Osteoblast (primary cell): Measurements from ENCODE around the gene CCBE1. TPM values are rescaled to one million over a fixed set of nuclear protein-coding genes. Genes with fewer than 3 reads are reported as not detected.

Source experiments
- DNase-seq: peaks from one replicate; pipeline ENCODE4 v3.0.0; 2011; ENCODE audit warnings: low spot score, mixed read lengths; ENCODE audit not compliant: insufficient read length; ENCODE audit errors: missing footprints
- H2AFZ ChIP-seq: 2 replicates; pipeline ENCODE4 v1.6.0; 2011; ENCODE audit warnings: mild to moderate bottlenecking, low read length
- H3K27ac ChIP-seq: 2 replicates; pipeline ENCODE4 v1.5.1; 2011; ENCODE audit warnings: mild to moderate bottlenecking, low read depth, low read length, moderate library complexity
- H3K27me3 ChIP-seq: 2 replicates; pipeline ENCODE4 v1.6.0; 2012; ENCODE audit warnings: mild to moderate bottlenecking, control low read depth, inconsistent platforms, low read length, moderate library complexity; ENCODE audit not compliant: insufficient read depth
- H3K36me3 ChIP-seq: 2 replicates; pipeline ENCODE4 v1.5.1; 2011; ENCODE audit warnings: mild to moderate bottlenecking, low read length, control low read depth, moderate library complexity; ENCODE audit not compliant: insufficient read depth
- H3K4me1 ChIP-seq: 2 replicates; pipeline ENCODE4 v1.5.1; 2011; ENCODE audit warnings: mild to moderate bottlenecking, low read length, control low read depth, moderate library complexity; ENCODE audit not compliant: insufficient read depth
- H3K4me2 ChIP-seq: 2 replicates; pipeline ENCODE4 v1.6.0; 2011; ENCODE audit warnings: mild to moderate bottlenecking, low read length; ENCODE audit not compliant: insufficient read depth
- H3K4me3 ChIP-seq: fragments of 200-600 bp; sonication (generic); 3 replicates; pipeline ENCODE4 v1.5.1; 2012; ENCODE audit warnings: mild to moderate bottlenecking, low read length, inconsistent platforms; ENCODE audit not compliant: insufficient read depth
- H3K79me2 ChIP-seq: 2 replicates; pipeline ENCODE4 v1.6.0; 2012; ENCODE audit warnings: mild to moderate bottlenecking, low read length, control low read depth, inconsistent platforms; ENCODE audit not compliant: insufficient read depth
- H3K9me3 ChIP-seq: 2 replicates; pipeline ENCODE4 v1.5.1; 2011; ENCODE audit warnings: low read depth, low read length, control low read depth
- H4K20me1 ChIP-seq: 2 replicates; pipeline ENCODE4 v1.6.0; 2012; ENCODE audit warnings: mild to moderate bottlenecking, low read length, control low read depth; ENCODE audit not compliant: insufficient read depth
- CTCF ChIP-seq: IDR thresholded peaks from 2 replicates; pipeline ENCODE4 v1.5.1; 2011; ENCODE audit warnings: mild to moderate bottlenecking, low read depth, low read length, moderate library complexity; ENCODE audit errors: extremely low read depth
- total RNA-seq: library from RNA; depleted of rRNA; stranded (reverse); fragments of >200 nt; gene quantifications from 2 replicates; pipeline ENCODE4 v1.2.3, GENCODE V29; 2012

Gene CCBE1
- total RNA-seq, 1 donor: 51.4 TPM

DNA sequence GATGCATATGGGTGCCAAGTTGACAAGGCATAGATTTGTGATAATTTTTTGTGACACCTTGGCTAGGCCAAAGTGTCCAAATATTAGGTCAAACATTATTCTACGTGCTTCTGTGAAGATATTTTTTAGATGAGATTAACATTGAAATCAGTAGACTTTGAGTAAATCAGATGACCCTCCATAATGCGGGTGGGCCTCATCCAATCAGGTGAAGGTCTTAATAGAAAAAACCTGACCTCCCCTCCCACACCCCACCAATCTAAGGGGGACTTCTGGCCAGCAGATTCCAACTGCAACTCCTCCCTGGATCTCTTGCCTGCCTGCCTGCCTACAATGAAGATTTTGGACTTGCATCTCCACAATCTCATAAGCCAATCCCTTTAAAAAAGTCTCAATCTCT lies 219.4 kb downstream of the CCBE1 start:
- Histone ChIP-seq H3K27me3 (no peaks in the 10 kb centered on the region), H3K36me3 (no peaks in the 10 kb centered on the region), H3K79me2 (peaks cover 30% of the 10 kb centered on the region), H3K4me1 (no peaks in the 10 kb centered on the region), H2AFZ (no peak overlapping the region), H3K27ac (no peak overlapping the region), H3K4me2 (no peak overlapping the region), H3K9me3 (no peaks in the 10 kb centered on the region), H3K4me3 (no peak overlapping the region), H4K20me1 (peaks cover 4% of the 10 kb centered on the region)
- no peak for TF ChIP-seq CTCF
- DNase-seq: no peak

DNA sequence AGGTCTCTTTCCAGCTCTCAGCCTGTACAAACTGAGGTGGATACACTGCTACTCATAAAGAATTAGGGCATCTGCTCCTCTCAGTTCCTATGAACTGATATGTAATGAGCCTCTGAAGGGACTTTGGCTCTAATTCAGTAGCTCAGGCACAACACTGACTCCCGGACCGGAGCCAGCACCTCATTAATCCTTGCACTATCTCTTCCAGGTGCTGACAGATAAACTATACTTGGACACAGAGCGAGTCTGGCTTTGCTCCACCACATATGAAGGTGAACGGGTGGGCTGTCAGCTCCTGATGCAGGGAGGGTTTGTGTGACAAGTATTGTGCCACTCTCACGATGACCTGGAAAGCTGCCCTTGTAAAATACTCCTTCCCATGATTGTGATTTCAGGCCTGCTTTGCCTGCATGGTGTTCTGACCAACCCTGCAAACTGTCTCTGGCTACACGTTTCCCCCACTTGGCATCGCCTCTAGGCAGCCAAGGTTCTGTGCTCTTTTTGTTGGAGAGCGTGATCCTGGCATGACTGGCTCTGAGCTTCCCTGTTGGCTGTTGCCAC lies 226.6 kb downstream of the CCBE1 start:
- no peaks in the 10 kb centered on the region for H3K27me3 ChIP-seq
- no peak overlapping the region for H3K27ac ChIP-seq
- H3K4me3 ChIP-seq: no peak overlapping the region
- peaks cover 20% of the 10 kb centered on the region for H3K36me3 ChIP-seq
- H3K9me3 ChIP-seq: no peaks in the 10 kb centered on the region
- H3K4me2 ChIP-seq: no peak overlapping the region
- DNase-seq: no peak
- H3K4me1 ChIP-seq: no peaks in the 10 kb centered on the region
- no peaks in the 10 kb centered on the region for H4K20me1 ChIP-seq
- TF ChIP-seq CTCF: no peak
- H2AFZ ChIP-seq: no peak overlapping the region
- H3K79me2 ChIP-seq: no peaks in the 10 kb centered on the region

DNA sequence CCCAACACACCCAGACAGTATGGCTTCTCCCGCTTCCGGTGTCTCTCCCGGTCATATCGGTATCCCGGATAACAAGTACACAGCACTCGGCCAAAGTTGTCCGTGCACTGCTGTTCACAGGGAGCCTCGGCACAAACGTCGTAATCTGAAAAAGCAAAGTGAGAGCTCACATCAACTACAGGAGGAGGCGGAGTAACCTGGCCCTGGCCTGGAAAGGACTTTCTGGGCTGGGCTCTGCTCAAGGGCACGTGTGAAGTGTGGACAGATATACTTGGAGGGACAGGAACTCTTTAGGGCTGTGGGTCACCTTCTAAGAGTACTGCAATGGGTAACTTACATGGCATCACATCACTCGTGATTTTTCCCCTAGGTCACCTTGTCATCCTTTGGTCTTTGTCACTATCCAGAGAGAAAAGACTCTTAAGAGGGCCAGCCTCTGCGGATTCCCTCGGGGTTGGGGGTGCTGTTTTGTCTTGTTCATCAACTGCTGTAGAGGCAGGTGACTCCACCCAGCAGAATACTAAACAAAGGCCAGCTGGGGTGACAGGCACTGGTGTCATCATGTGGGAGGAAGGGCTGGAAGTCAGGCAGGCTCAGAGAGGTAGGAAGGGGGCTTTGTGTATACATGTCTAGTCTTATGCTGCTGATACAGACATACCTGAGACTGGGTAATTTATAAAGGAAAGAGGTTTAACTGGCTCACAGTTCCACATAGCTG lies 227.6 kb downstream of the CCBE1 start:
- Histone ChIP-seq H3K27ac (no peak overlapping the region), H3K4me3 (no peak overlapping the region), H3K9me3 (no peaks in the 10 kb centered on the region), H3K79me2 (no peaks in the 10 kb centered on the region), H4K20me1 (no peaks in the 10 kb centered on the region), H3K4me1 (no peaks in the 10 kb centered on the region), H3K4me2 (no peak overlapping the region), H3K36me3 (peaks cover 23% of the 10 kb centered on the region), H2AFZ (no peak overlapping the region), H3K27me3 (no peaks in the 10 kb centered on the region)
- no peak for TF ChIP-seq CTCF
- no peak for DNase-seq

GRCh38 chr18:59468821-59469220 lies 228.4 kb downstream of the CCBE1 start:
- Histone ChIP-seq H3K79me2 (no peaks in the 10 kb centered on the region), H3K4me2 (no peak overlapping the region), H3K4me3 (no peak overlapping the region), H3K27ac (no peak overlapping the region), H2AFZ (no peak overlapping the region), H3K27me3 (no peaks in the 10 kb centered on the region), H3K4me1 (no peaks in the 10 kb centered on the region), H3K36me3 (peaks cover 23% of the 10 kb centered on the region), H3K9me3 (no peaks in the 10 kb centered on the region), H4K20me1 (no peaks in the 10 kb centered on the region)
- DNase-seq: no peak
- TF ChIP-seq CTCF: no peak
